AG09309 (cell line): ENCODE results near the gene CPLX1.

ENCODE experiments used
- DNase-seq: peaks from one replicate; pipeline ENCODE4 v3.0.0-alpha.2; 2010; ENCODE audit warnings: low read depth
- H3K4me3 ChIP-seq: 2 replicates; pipeline ENCODE4 v1.5.1; 2011; ENCODE audit warnings: mild to moderate bottlenecking, low read depth, low read length, moderate library complexity; ENCODE audit not compliant: control insufficient read depth
- CTCF ChIP-seq: IDR thresholded peaks from 2 replicates; pipeline ENCODE4 v1.5.1; 2011; ENCODE audit warnings: mild to moderate bottlenecking, low read depth, low read length, inconsistent platforms; ENCODE audit not compliant: insufficient read depth, control insufficient read depth; ENCODE audit errors: missing control alignments

Gene CPLX1

GRCh38 chr4:868421-868820 is 42.5 kb upstream of the CPLX1 start:
- DNase-seq: no peak
- no peak overlapping the region for H3K4me3 ChIP-seq
- no peak for TF ChIP-seq CTCF

GRCh38 chr4:867526-868250 is 41.8 kb upstream of the CPLX1 start:
- DNase-seq: no peak
- TF ChIP-seq CTCF: no peak
- no peak overlapping the region for H3K4me3 ChIP-seq

GRCh38 chr4:866761-867390 is 40.9 kb upstream of the CPLX1 start:
- DNase-seq: no peak

GRCh38 chr4:866068-866760 is 40.3 kb upstream of the CPLX1 start:
- no peak overlapping the region for H3K4me3 ChIP-seq
- no peak for TF ChIP-seq CTCF
- no peak for DNase-seq

More at GRCh38 chr4:866761-867390, 40.9 kb upstream of the CPLX1 start:
- TF ChIP-seq CTCF: no peak
- H3K4me3 ChIP-seq: no peak overlapping the region

GRCh38 chr4:865572-865971 is 39.6 kb upstream of the CPLX1 start:
- DNase-seq: no peak
- no peak overlapping the region for H3K4me3 ChIP-seq

GRCh38 chr4:865121-865465 is 39.2 kb upstream of the CPLX1 start:
- TF ChIP-seq CTCF: no peak
- H3K4me3 ChIP-seq: no peak overlapping the region
- no peak for DNase-seq

More at GRCh38 chr4:865572-865971, 39.6 kb upstream of the CPLX1 start:
- TF ChIP-seq CTCF: no peak
